MM.1S (cell line): ENCODE results near the gene MS4A14.

ENCODE experiments used
- DNase-seq: peaks from one replicate; pipeline ENCODE4 v3.0.0-alpha.2; 2015
- H2AFZ ChIP-seq: fragments of 300-600 bp; sonication (generic); 2 replicates; pipeline ENCODE4 v1.6.0; 2016; ENCODE audit warnings: antibody characterized with exemption, low read length
- H3F3A ChIP-seq: fragments of 300-600 bp; sonication (generic); 2 replicates; pipeline ENCODE4 v1.6.1; 2016; ENCODE audit warnings: mild to moderate bottlenecking, antibody characterized with exemption, low read length, moderate library complexity, mixed read lengths; ENCODE audit not compliant: insufficient read depth
- H3K27ac ChIP-seq: fragments of 300-600 bp; sonication (generic); 2 replicates; pipeline ENCODE4 v1.5.1; 2016; ENCODE audit warnings: mild to moderate bottlenecking, low read length
- H3K27me3 ChIP-seq: fragments of 300-600 bp; sonication (generic); replicated peaks from 2 replicates; pipeline ENCODE4 v1.6.0; 2016; ENCODE audit warnings: low read length; ENCODE audit not compliant: insufficient read depth
- H3K36me3 ChIP-seq: fragments of 300-600 bp; sonication (generic); replicated peaks from 2 replicates; pipeline ENCODE4 v1.6.1; 2016; ENCODE audit warnings: mild to moderate bottlenecking, low read length, mixed read lengths; ENCODE audit not compliant: insufficient read depth
- H3K4me1 ChIP-seq: fragments of 300-600 bp; sonication (generic); 2 replicates; pipeline ENCODE4 v1.6.1; 2016; ENCODE audit warnings: low read length, mixed read lengths
- H3K4me2 ChIP-seq: fragments of 300-600 bp; sonication (generic); 2 replicates; pipeline ENCODE4 v1.6.0; 2016; ENCODE audit warnings: low read depth, low read length
- H3K4me3 ChIP-seq: fragments of 300-600 bp; sonication (generic); 2 replicates; pipeline ENCODE4 v1.5.1; 2016; ENCODE audit warnings: low read length, mixed read lengths
- H3K79me2 ChIP-seq: fragments of 300-600 bp; sonication (generic); 2 replicates; pipeline ENCODE4 v1.6.1; 2016; ENCODE audit warnings: mixed run types, low read length, mixed read lengths
- H3K9ac ChIP-seq: fragments of 300-600 bp; sonication (generic); 2 replicates; pipeline ENCODE4 v1.6.1; 2016; ENCODE audit warnings: low read length, mixed read lengths
- H3K9me2 ChIP-seq: fragments of 300-600 bp; sonication (generic); replicated peaks from 2 replicates; pipeline ENCODE4 v1.6.1; 2016; ENCODE audit warnings: mild to moderate bottlenecking, low read length, mixed read lengths; ENCODE audit not compliant: insufficient read depth
- H3K9me3 ChIP-seq: fragments of 300-600 bp; sonication (generic); replicated peaks from 2 replicates; pipeline ENCODE4 v1.6.1; 2016; ENCODE audit warnings: mild to moderate bottlenecking, low read length, mixed read lengths; ENCODE audit not compliant: insufficient read depth
- H4K20me1 ChIP-seq: fragments of 300-600 bp; sonication (generic); 2 replicates; pipeline ENCODE4 v1.6.1; 2016; ENCODE audit warnings: mild to moderate bottlenecking, low read length, moderate library complexity, mixed read lengths; ENCODE audit not compliant: insufficient read depth
- CTCF ChIP-seq: fragments of 300-600 bp; sonication (generic); IDR thresholded peaks from 2 replicates; pipeline ENCODE4 v1.5.1; 2016; ENCODE audit warnings: antibody characterized with exemption, low read length, mixed read lengths
- EZH2 ChIP-seq: fragments of 300-600 bp; sonication (generic); optimal IDR thresholded peaks from 2 replicates; pipeline ENCODE3; 2017; ENCODE audit warnings: low read depth, mild to moderate bottlenecking, antibody characterized with exemption, low read length, mixed read lengths
- EZH2phosphoT487 ChIP-seq: fragments of 300-600 bp; sonication (generic); IDR thresholded peaks from 2 replicates; pipeline ENCODE4 v1.6.1; 2018; ENCODE audit warnings: antibody characterized with exemption, low read length

MS4A14 gene

GRCh38 chr11:60389279-60389910 lies 6.9 kb upstream of the MS4A14 start:
- Histone ChIP-seq H3K9ac (no peak overlapping the region), H3K27ac (no peak overlapping the region), H3K27me3 (no peaks in the 10 kb centered on the region), H2AFZ (no peak overlapping the region), H3K36me3 (no peaks in the 10 kb centered on the region), H3K4me2 (no peak overlapping the region), H3K4me1 (no peaks in the 10 kb centered on the region), H3K79me2 (no peaks in the 10 kb centered on the region), H3K9me3 (no peaks in the 10 kb centered on the region), H3K9me2 (no peaks in the 10 kb centered on the region), H3F3A (no peaks in the 10 kb centered on the region), H4K20me1 (no peaks in the 10 kb centered on the region), H3K4me3 (no peak overlapping the region)
- no peak for TF ChIP-seq EZH2phosphoT487
- TF ChIP-seq EZH2: no peak
- no peak for TF ChIP-seq CTCF
- no peak for DNase-seq

GRCh38 chr11:60390419-60390818 lies 5.8 kb upstream of the MS4A14 start:
- DNase-seq: no peak
- Histone ChIP-seq H3K4me2 (no peak overlapping the region), H4K20me1 (no peaks in the 10 kb centered on the region), H3K9me2 (no peaks in the 10 kb centered on the region), H3K27ac (no peak overlapping the region), H3K36me3 (no peaks in the 10 kb centered on the region), H3K9me3 (no peaks in the 10 kb centered on the region), H3K4me1 (no peaks in the 10 kb centered on the region), H3K4me3 (no peak overlapping the region), H2AFZ (no peak overlapping the region), H3F3A (no peaks in the 10 kb centered on the region), H3K79me2 (no peaks in the 10 kb centered on the region), H3K9ac (no peak overlapping the region), H3K27me3 (no peaks in the 10 kb centered on the region)
- no peak for TF ChIP-seq CTCF
- no peak for TF ChIP-seq EZH2phosphoT487

GRCh38 chr11:60392361-60392760 lies 3.9 kb upstream of the MS4A14 start:
- no peaks in the 10 kb centered on the region for H4K20me1 ChIP-seq
- H3K27me3 ChIP-seq: no peaks in the 10 kb centered on the region
- H3K79me2 ChIP-seq: no peaks in the 10 kb centered on the region
- H3K4me3 ChIP-seq: no peak overlapping the region
- no peaks in the 10 kb centered on the region for H3K9me2 ChIP-seq
- no peaks in the 10 kb centered on the region for H3K4me1 ChIP-seq
- H2AFZ ChIP-seq: no peak overlapping the region
- H3K9ac ChIP-seq: no peak overlapping the region
- no peak overlapping the region for H3K4me2 ChIP-seq
- DNase-seq: no peak
- H3K27ac ChIP-seq: no peak overlapping the region
- no peak for TF ChIP-seq EZH2
- TF ChIP-seq EZH2phosphoT487: no peak
- no peak for TF ChIP-seq CTCF
- H3F3A ChIP-seq: no peaks in the 10 kb centered on the region
- H3K36me3 ChIP-seq: no peaks in the 10 kb centered on the region
- H3K9me3 ChIP-seq: no peaks in the 10 kb centered on the region
